GM12878 (cell line): ENCODE data around the gene RPA3. TPM values are rescaled to one million over a fixed set of nuclear protein-coding genes. Genes with fewer than 3 reads are reported as not detected.

Source experiments
- ATAC-seq: fragments of 200-7000 bp; cut with Tn5 transposase; 3 replicates; pipeline ENCODE4 v1.9.1; 2020; ENCODE audit warnings: mild to moderate bottlenecking, moderate library complexity
- BruUV-seq: library from RNA; stranded (reverse); fragments of 400-500 nt; replicated peaks from 2 replicates; lab custom pipeline; 2021; lab: Mats Ljungman, UMichigan
- CTCF ChIA-PET: fragments of 300-600 bp; sonication (Branson Sonifier 250); formaldehyde crosslinking; extraction: SDS; loops from one replicate; lab custom pipeline; 2021; ENCODE audit warnings: inconsistent platforms; lab: Yijun Ruan, JAX
- POLR2A ChIA-PET: fragments of 350-600 bp; formaldehyde crosslinking; extraction: SDS; loops from one replicate; lab custom pipeline; 2021; ENCODE audit warnings: inconsistent platforms; lab: Charles Lee
- RAD21 ChIA-PET: fragments of 300-600 bp; sonication (Branson Sonifier 250); formaldehyde crosslinking; loops from one replicate; lab custom pipeline; 2023; ENCODE audit warnings: antibody characterized with exemption; ENCODE audit not compliant: unreplicated experiment; lab: Charles Lee
- SMC1A ChIA-PET: fragments of 300-600 bp; sonication (Branson Sonifier 250); formaldehyde crosslinking; loops from one replicate; lab custom pipeline; 2023; ENCODE audit not compliant: unreplicated experiment, uncharacterized antibody; lab: Charles Lee
- DNase-seq: peaks from one replicate; pipeline ENCODE4 v3.0.0-alpha.2; 2011; ENCODE audit warnings: low read depth, low spot score
- FAIRE-seq: peaks from 3 replicates; lab custom pipeline; 2011; peaks lifted over from hg19 to GRCh38; lab: Jason Lieb, UNC
- H2AFZ ChIP-seq: 2 replicates; pipeline ENCODE4 v1.6.0; 2011; ENCODE audit warnings: low read depth, low read length, control low read depth; ENCODE audit not compliant: control insufficient read depth
- H3K27ac ChIP-seq: 2 replicates; pipeline ENCODE4 v1.5.1; 2011; ENCODE audit warnings: control low read depth; ENCODE audit not compliant: control insufficient read depth, insufficient read depth
- H3K27me3 ChIP-seq, 2 experiments: replicated peaks in 1 of 2; 2 replicates each; pipeline versions ENCODE4 v1.6.0 to v1.6.1; 2011; ENCODE audit warnings: low read length in 1 of 2; ENCODE audit not compliant: control insufficient read depth in 2 of 2, insufficient read depth in 2 of 2
- H3K36me3 ChIP-seq, 2 experiments: 2 replicates each; pipeline ENCODE4 v1.5.1; 2011; ENCODE audit warnings: low read length in 1 of 2; ENCODE audit not compliant: control insufficient read depth in 2 of 2, insufficient read depth in 2 of 2
- H3K4me1 ChIP-seq: 2 replicates; pipeline ENCODE4 v1.6.1; 2011; ENCODE audit warnings: mild to moderate bottlenecking, low read length, moderate library complexity, mixed read lengths; ENCODE audit not compliant: control insufficient read depth, insufficient read depth
- H3K4me2 ChIP-seq: 2 replicates; pipeline ENCODE4 v1.6.0; 2011; ENCODE audit warnings: control low read depth; ENCODE audit not compliant: control insufficient read depth, insufficient read depth
- H3K4me3 ChIP-seq: fragments of 200-600 bp; sonication (generic); 2 replicates; pipeline ENCODE4 v1.5.1; 2016
- H3K79me2 ChIP-seq: 2 replicates; pipeline ENCODE4 v1.6.0; 2011; ENCODE audit warnings: low read length; ENCODE audit not compliant: control insufficient read depth, insufficient read depth
- H3K9ac ChIP-seq: 2 replicates; pipeline ENCODE4 v1.8.0; 2011; ENCODE audit warnings: low read length, control low read depth, mixed read lengths; ENCODE audit not compliant: control insufficient read depth, insufficient read depth
- H3K9me3 ChIP-seq: replicated peaks from 3 replicates; pipeline ENCODE4 v1.5.1; 2011; ENCODE audit warnings: mild to moderate bottlenecking, low read length; ENCODE audit not compliant: control insufficient read depth, insufficient read depth
- H4K20me1 ChIP-seq: 2 replicates; pipeline ENCODE4 v1.6.0; 2011; ENCODE audit not compliant: control insufficient read depth, insufficient read depth
- CBFB ChIP-seq: IDR thresholded peaks from 2 replicates; pipeline ENCODE4 v1.6.1; 2016; ENCODE audit warnings: antibody characterized with exemption, low read depth
- CHD1 ChIP-seq: IDR thresholded peaks from 2 replicates; pipeline ENCODE4 v1.6.1; 2012; ENCODE audit warnings: low read depth, low read length, improper control_type of control experiment
- IKZF2 ChIP-seq, 2 experiments: fragments of 450-650 bp; IDR thresholded peaks; 2 replicates each; pipeline ENCODE4 v1.6.1; 2017; ENCODE audit warnings: mild to moderate bottlenecking in 2 of 2, moderate library complexity in 2 of 2
- KDM1A ChIP-seq: fragments of 200-600 bp; sonication (generic); IDR thresholded peaks from 2 replicates; pipeline ENCODE4 v1.6.1; 2016; ENCODE audit warnings: borderline replicate concordance
- MTA3 ChIP-seq: IDR thresholded peaks from 2 replicates; pipeline ENCODE4 v1.6.1; 2012; ENCODE audit warnings: low read length, inconsistent platforms, borderline replicate concordance
- NR2F1 ChIP-seq: fragments of 450-650 bp; conservative IDR thresholded peaks from 2 replicates; pipeline ENCODE4 v1.6.1; 2017; ENCODE audit warnings: mild to moderate bottlenecking
- POU2F2 ChIP-seq: IDR thresholded peaks from 3 replicates; pipeline ENCODE4 v1.6.1; 2011; ENCODE audit warnings: low read depth, mild to moderate bottlenecking, low read length, borderline replicate concordance
- RB1 ChIP-seq: fragments of 450-650 bp; formaldehyde crosslinking; IDR thresholded peaks from 2 replicates; pipeline ENCODE4 v1.6.1; 2017; ENCODE audit warnings: mild to moderate bottlenecking, borderline replicate concordance
- SPI1 ChIP-seq: IDR thresholded peaks from 2 replicates; pipeline ENCODE4 v1.6.1; 2011; ENCODE audit warnings: low read depth, mild to moderate bottlenecking, low read length, moderate library complexity, borderline replicate concordance; ENCODE audit not compliant: insufficient read depth
- TARDBP ChIP-seq: IDR thresholded peaks from 2 replicates; pipeline ENCODE4 v1.6.1; 2016; ENCODE audit warnings: borderline replicate concordance
- WGBS: methylation state at CpG from one replicate; pipeline ENCODE4 v1.1.6; 2016; ENCODE audit warnings: low lambda C conversion rate; ENCODE audit not compliant: insufficient replicate concordance, insufficient coverage; ENCODE audit errors: missing lambda C conversion rate; 5-methylcytosine and 5-hydroxymethylcytosine counted together
- in situ Hi-C: fragments of 300-500 bp; cut with MboI; formaldehyde crosslinking; loops from 9 replicates; pipeline ENCODE4 v1.14.3; 2018; ENCODE audit warnings: mixed read lengths
- intact Hi-C: fragments of 100-400 bp; cut with micrococcal nuclease; formaldehyde crosslinking; loops from one replicate; pipeline ENCODE4 v1.14.2; 2022; ENCODE audit not compliant: unreplicated experiment
- polyA plus RNA-seq, 11 experiments: library from polyadenylated mRNA; depleted of rRNA in 4 of 11; unstranded in 6 of 11; stranded (reverse) in 5 of 11; fragments of >200 nt; fragmentation: Nextera tagmentation in 4 of 11; fragmentation: Illumina TruSeq in 1 of 11; extraction: Ambion mirVana in 4 of 11; extraction: Trizol in 1 of 11; gene quantifications; 1 replicate in 1 of 11; 2 replicates in 10 of 11; pipeline versions ENCODE4 v1.2.1 to v1.2.3, GENCODE V29; 2011 to 2016; ENCODE audit warnings: inconsistent platforms in 2 of 11, missing spikeins in 2 of 11, low read depth in 1 of 11
- total RNA-seq, 4 experiments: library from RNA; depleted of rRNA in 3 of 4; stranded (reverse); fragments of >200 nt in 3 of 4; fragmentation: Illumina TruSeq in 1 of 4; extraction: Trizol in 1 of 4; gene quantifications; 2 replicates each; pipeline versions ENCODE4 v1.2.1 to v1.2.3, GENCODE V29; 2013 to 2021
- TF ChIP-seq, protein P1 (sequence below): IDR thresholded peaks from 2 replicates; pipeline ENCODE4 v1.6.1; 2011; ENCODE audit warnings: mild to moderate bottlenecking, low read depth, low read length, moderate library complexity; ENCODE audit not compliant: insufficient replicate concordance
- TF ChIP-seq, protein P2 (sequence below): fragments of 450-650 bp; IDR thresholded peaks from 2 replicates; pipeline ENCODE4 v1.6.1; 2017; ENCODE audit warnings: low read depth, mild to moderate bottlenecking, moderate library complexity

Gene RPA3
- total and polyA plus RNA-seq, 10 of the 15 experiments (the other 5 are each of a cell fraction or from before 2014, with no cell fraction given): 60.2 to 343 (median 112) TPM

DNA sequence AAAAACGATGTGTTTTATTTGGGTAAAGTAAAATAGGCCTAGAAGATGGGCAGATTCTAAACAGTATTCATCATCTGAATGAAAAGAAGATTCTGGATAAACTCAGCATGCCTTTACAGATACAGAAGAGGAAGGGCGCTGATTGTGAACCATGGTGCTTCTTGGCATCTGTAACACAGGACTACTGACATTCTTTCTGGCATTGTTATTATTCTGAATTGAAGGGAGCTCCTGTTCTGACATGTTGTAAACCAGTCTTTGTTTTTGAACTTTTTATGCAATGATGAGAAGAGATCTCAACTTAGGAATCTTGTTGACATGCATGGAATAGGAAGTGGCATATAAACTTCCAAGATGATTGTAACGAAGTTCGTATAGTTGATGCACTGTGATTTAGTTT is 13.5 kb downstream of the RPA3 start:
- no peak for DNase-seq
- ChIA-PET POLR2A (interaction anchor here (0.6 to 2.9 kb wide), 3 partner anchors 9 to 266 kb away, joined by 3 to 14 read pairs (median 4); no protein-coding TSS in a partner anchor), SMC1A (interaction anchor here (0.6 to 1.0 kb wide), 2 partner anchors 23 to 45 kb away, joined by 3 read pairs; no protein-coding TSS in a partner anchor), RAD21 (interaction anchor here (1.0 kb wide), 1 partner anchor 23 kb away, joined by 3 read pairs; no protein-coding TSS in a partner anchor), CTCF (no interaction called here)
- no peak for TF ChIP-seq CBFB
- TF ChIP-seq KDM1A: no peak
- TF ChIP-seq TARDBP: no peak
- TF ChIP-seq, protein P1, sequence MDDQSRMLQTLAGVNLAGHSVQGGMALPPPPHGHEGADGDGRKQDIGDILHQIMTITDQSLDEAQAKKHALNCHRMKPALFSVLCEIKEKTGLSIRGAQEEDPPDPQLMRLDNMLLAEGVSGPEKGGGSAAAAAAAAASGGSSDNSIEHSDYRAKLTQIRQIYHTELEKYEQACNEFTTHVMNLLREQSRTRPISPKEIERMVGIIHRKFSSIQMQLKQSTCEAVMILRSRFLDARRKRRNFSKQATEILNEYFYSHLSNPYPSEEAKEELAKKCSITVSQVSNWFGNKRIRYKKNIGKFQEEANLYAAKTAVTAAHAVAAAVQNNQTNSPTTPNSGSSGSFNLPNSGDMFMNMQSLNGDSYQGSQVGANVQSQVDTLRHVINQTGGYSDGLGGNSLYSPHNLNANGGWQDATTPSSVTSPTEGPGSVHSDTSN: no peak
- TF ChIP-seq CHD1: no peak
- H3K36me3 ChIP-seq: no peaks in the 10 kb centered on the region
- H3K27ac ChIP-seq: no peak overlapping the region
- ATAC-seq: no peak
- H2AFZ ChIP-seq: no peak overlapping the region
- no peaks in the 10 kb centered on the region for H3K79me2 ChIP-seq
- no peaks in the 10 kb centered on the region; the same call in 2 of the 3 replicates for H3K9me3 ChIP-seq
- WGBS: 95% methylated on average over 4 of the region's 4 CpGs
- no peak overlapping the region for H3K4me2 ChIP-seq
- in situ Hi-C loops (no loop called here), intact Hi-C loops (no loop called here)
- no peaks in the 10 kb centered on the region for H4K20me1 ChIP-seq
- H3K4me1 ChIP-seq: peaks cover 18% of the 10 kb centered on the region; the same call in 1 of the 2 replicates
- H3K4me3 ChIP-seq: no peak overlapping the region
- no peak overlapping the region for H3K9ac ChIP-seq
- H3K27me3 ChIP-seq: no peaks in the 10 kb centered on the region
- BruUV-seq: no TSS peak
- FAIRE-seq: no peak

DNA sequence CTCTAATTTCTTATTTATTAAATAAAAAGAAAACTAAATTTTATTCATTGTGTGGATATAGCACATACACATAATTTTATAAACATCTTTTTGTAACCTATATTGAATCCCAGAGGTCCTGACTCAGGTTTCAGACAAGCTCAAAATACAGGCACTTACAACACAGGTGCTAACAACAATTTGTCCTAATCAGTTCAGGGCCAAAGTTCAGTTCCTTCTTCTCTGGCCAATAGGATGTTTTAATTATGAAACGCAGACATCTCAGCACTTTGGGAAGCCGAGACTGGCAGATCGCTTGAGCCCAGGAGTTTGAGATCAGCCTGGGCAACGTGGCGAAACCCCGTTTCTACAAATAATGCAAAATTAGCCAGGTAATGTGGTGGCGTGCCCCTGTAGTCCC is 15.0 kb downstream of the RPA3 start:
- H3K27me3 ChIP-seq: no peaks in the 10 kb centered on the region
- intact Hi-C loops: no loop called here
- no peaks in the 10 kb centered on the region for H4K20me1 ChIP-seq
- H3K27ac ChIP-seq: no peak overlapping the region
- ChIA-PET SMC1A (interaction anchor here (1.0 to 6.6 kb wide), 11 partner anchors 11 to 57 kb away, joined by 3 to 42 read pairs (median 6); no protein-coding TSS in a partner anchor), POLR2A (interaction anchor here (2.9 kb wide), 1 partner anchor 10 kb away, joined by 14 read pairs; no protein-coding TSS in a partner anchor), CTCF (interaction anchor here (0.5 to 1.7 kb wide), 2 partner anchors 57 to 325 kb away, joined by 3 to 4 read pairs; no protein-coding TSS in a partner anchor), RAD21 (interaction anchor here (0.6 to 3.0 kb wide), 4 partner anchors 12 to 429 kb away, joined by 3 to 11 read pairs (median 3); no protein-coding TSS in a partner anchor)
- no peak for ATAC-seq
- H3K36me3 ChIP-seq: no peaks in the 10 kb centered on the region
- no peak overlapping the region for H2AFZ ChIP-seq
- no peak for DNase-seq
- no peak overlapping the region for H3K4me2 ChIP-seq
- WGBS: 98% methylated on average over 7 of the region's 7 CpGs
- no peak for FAIRE-seq
- H3K4me3 ChIP-seq: no peak overlapping the region
- no peaks in the 10 kb centered on the region for H3K79me2 ChIP-seq
- no peaks in the 10 kb centered on the region; the same call in 2 of the 3 replicates for H3K9me3 ChIP-seq
- peaks cover 24% of the 10 kb centered on the region for H3K4me1 ChIP-seq
- in situ Hi-C loops: no loop called here
- BruUV-seq: no TSS peak
- no peak overlapping the region for H3K9ac ChIP-seq
- TF ChIP-seq NR2F1 (no peak), RB1 (no peak), SPI1 (no peak), IKZF2 (IDR thresholded peaks at IDR 0.05) (no peak), CHD1 (no peak), MTA3 (no peak), POU2F2 (no peak)
- TF ChIP-seq, protein P2, sequence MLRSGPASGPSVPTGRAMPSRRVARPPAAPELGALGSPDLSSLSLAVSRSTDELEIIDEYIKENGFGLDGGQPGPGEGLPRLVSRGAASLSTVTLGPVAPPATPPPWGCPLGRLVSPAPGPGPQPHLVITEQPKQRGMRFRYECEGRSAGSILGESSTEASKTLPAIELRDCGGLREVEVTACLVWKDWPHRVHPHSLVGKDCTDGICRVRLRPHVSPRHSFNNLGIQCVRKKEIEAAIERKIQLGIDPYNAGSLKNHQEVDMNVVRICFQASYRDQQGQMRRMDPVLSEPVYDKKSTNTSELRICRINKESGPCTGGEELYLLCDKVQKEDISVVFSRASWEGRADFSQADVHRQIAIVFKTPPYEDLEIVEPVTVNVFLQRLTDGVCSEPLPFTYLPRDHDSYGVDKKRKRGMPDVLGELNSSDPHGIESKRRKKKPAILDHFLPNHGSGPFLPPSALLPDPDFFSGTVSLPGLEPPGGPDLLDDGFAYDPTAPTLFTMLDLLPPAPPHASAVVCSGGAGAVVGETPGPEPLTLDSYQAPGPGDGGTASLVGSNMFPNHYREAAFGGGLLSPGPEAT: no peak
